HG03342 (cell line): ENCODE data around the gene FAM20C.
"Not testable (repeated sequence)": the region's sequence is repeated elsewhere in the genome, so short reads cannot be mapped to it uniquely, and the experiment has no call there.

Experiments
- ATAC-seq: cut with Tn5 transposase; IDR thresholded peaks from one replicate; pipeline ENCODE4 v1.9.1; 2021; ENCODE audit warnings: mild to moderate bottlenecking, moderate library complexity; ENCODE audit not compliant: unreplicated experiment

The FAM20C gene

DNA sequence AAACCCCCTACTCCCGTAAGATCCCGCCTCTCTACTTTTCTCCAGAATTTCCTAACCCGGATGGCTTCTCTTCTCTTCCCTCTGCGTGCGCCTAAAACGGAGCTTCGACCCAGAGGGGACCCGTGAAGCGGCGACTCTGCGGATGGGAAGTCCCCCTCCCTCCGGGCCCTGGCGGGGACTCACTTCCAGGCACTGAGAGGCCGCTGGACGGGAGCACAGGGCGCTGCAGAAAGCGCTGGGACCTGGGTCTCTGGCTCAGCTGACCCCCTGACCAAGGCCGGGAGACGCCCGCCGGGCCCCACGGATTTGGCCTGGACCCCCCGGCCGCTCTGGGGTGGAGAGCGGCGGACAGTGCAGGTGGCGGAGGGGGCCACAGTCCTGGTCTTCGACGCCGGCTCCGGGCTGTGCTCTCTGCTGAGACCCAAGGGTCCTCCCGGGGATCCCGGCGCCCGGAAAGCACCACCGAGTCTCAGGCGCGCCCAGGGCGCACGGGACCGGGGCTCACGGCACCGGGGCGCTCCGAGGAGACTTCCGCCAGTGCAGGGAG is 96.9 kb downstream of the FAM20C start:
- ATAC-seq, result no peak

DNA sequence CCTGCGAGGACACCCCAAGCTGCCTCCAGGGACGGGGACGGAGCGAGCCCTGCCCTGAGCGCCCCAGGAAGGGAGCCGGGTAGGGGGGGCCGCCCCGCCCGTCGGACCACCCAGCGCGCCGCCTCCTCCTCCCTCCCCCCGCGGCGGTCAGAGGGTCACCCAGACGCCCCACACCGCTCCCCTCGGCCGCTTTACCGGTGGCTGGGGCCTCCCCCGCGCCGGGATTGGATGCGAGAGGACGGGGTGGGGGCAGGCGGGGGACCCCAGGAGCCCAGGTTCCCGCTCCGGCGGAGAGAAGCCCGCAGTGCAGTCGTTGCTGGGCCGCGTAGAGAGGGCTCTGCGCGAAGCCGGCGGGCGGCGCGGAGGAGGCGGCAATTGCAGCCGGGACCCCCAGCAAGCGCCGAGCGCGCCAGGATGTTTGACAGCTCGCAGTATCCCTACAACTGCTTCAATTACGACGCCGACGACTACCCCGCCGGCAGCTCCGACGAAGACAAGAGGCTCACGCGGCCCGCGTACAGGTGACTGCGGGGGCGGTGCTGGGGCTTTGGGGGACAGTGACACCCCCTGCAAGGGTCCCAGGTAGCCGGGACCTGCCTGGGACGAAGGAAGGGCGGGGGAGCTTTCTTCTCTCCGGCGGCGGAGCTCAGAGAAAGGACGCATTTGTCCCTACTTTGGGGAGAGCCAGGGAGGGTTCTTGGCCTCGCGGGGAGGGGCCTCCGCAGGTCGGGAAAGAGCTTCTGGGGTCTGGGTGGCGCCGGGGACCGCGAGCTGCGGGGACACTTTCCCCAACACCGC is 97.6 kb downstream of the FAM20C start, which contains the start of gene FOXL3:
Gene FOXL3, plus strand, starts transcription at position 415 of the 798 bp plus-strand sequence. Its CDS starts 0 bp downstream, at position 415.
- no peak for ATAC-seq

DNA sequence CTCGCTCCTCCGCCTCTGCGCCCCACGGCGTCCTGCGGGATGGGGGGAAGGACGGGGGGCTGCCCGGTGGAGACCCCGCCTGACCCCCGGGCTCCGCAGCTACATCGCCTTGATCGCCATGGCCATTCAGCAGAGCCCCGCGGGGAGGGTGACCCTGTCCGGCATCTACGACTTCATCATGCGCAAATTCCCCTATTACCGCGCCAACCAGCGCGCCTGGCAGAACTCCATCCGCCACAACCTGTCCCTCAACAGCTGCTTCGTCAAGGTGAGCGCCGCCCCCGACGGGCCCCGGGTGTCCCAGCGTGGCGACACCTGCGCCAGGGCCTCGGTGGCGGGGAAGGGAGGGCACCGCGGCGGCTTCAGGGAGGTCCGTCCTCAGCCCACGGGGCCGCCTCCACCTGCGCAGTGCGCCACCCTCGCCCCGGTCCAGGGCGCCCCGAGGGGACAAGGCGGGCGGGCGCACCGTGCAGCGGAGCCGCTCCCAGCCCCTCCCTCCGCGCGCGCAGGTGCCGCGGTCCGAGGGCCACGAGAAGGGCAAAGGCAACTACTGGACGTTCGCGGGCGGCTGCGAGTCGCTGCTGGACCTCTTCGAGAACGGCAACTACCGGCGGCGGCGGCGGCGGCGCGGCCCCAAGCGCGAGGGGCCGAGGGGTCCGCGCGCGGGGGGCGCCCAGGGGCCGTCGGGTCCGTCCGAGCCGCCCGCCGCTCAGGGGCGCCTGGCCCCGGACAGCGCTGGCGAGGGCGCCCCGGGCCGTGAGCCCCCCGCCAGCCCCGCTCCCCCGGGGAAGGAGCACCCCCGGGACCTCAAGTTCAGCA is 98.4 kb downstream of the FAM20C start:
- no peak for ATAC-seq

DNA sequence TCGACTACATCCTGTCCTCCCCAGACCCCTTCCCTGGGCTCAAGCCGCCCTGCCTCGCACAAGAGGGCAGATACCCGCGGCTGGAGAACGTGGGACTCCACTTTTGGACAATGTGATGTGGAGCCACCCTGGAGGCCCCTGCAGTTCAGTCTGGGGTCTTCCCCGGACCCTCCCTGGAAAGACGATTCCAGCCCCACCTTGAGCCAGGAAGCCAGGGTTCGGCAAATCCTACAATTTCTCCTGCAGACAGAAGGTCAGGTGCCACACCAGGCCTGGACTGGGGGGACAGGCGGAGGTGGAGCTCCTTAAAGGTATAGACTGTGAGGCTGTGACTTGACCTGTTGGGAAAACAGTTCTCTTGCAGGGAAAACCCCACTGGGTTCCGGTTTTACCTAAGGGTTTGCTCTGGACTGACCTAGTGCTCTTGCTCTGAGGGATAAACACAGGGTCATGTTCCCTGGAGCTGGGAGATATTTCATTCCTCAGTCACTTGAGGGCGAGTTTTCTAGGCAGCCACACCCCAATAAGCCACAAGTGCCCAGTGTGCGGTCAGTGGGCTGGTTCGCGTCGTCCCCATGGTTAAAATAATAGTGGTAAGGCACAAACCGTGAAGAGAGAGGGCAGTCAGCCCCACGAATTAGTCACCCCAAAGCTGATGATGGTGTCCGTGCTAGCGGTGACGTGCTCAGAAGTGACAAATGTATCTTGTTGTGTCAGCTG is 99.2 kb downstream of the FAM20C start:
- ATAC-seq, result no peak

DNA sequence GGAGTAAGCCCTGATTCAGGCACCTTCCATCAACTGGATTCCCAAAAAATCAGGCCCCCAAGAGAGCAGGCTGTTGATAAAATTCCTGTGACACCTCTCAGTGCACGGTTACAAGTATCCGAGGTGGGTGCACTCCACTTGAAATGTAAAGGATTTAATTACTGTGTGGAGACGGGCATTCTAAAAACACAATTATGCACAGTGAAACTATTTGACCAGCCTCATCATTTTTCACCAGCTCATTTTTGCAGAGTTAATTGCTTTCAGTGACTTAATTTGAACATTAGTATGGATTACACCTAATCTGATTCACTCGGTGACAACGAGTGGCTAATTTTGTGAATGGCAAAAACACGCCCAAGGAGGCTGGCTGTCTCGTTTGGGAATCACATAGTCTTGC is 99.9 kb downstream of the FAM20C start:
- no peak for ATAC-seq

DNA sequence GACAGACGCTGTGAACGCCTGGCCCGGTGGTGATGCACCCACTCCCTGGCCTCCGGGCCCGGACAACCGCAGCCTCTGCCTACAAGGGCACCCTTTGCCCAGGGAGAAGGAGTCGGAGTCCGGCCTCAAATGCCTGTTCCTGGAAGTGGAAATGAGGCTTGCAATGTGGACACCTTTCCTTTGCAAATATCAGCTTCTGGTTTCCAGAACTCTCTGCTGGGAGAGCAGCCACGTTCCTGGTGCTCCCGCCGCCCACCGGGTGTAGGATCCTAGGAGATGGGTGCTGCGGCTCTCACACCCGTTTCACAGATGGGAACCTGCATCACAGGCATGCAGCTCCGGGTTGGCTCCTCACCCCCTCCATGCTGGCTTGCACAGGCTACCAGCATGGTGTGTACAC is 100.5 kb downstream of the FAM20C start:
- no peak for ATAC-seq

DNA sequence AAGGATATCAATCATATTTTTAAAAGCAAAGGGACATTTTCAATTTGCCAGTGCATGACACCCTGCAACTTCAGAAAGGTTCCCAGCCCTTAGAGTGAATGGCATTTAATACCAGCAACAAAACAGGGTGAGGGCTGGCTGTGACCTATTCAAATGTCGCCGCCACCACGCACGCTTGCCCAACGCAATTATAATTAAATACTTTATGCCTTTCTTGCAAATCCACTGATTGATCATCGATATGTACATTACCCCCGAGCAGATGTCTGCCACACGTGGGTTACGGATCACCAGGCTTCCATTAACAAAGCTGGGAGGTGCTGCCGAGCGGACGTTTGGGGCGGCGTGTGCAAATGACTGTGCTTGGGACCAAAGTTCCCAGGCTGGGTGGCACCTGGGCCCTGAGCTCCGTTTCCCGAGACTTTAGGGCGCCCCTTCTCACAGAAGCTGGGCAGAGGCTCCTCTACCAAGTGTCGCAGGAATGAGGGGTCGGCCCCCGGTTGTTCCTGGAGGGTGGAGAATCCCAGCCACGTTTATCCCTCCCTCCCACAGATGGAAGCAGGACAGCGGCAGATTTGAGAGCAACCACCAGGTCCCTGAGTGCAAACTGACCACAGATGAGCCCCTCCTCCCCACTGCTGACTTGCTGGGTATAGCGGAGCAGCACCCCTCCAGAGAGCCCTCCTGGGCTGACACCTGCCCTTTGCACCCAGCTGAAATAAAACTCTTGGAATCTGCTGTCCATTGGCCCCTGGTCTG is 101.5 kb downstream of the FAM20C start:
- ATAC-seq, result no peak

DNA sequence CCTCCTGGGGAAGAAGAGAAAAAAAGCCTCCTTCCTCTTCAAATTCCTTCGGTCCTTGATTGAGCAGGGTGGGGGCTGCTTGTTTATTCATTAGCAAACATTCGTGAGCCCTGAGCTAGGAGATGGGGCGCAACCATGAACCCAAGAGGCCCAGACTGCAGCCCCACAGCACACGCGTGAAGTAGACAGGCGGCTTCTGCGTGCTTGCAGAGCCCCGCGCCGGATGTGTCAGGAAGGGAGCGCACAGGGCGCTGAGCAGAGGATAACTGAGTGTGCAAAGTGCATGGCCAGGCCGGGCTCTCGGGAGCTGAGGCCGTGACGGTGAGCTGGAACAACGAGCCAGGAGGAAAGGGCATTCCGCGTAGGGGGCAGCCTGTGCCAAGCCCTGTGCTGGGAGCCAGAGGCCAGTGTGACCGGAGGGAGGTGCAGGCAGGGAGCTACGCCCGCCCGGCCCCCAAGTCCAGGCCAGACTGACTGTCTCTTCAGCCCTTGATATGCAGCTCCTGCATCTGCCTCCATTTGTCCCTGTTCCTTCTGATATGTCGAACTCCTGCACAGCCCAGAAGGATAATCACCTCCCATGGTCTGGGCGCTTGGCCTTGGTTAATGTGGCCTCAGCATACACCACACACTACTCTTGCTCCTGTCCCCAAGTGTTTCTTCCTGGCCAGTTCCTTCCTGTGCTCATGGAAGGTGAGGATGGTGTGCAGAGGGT is 102.2 kb downstream of the FAM20C start:
- no peak for ATAC-seq

DNA sequence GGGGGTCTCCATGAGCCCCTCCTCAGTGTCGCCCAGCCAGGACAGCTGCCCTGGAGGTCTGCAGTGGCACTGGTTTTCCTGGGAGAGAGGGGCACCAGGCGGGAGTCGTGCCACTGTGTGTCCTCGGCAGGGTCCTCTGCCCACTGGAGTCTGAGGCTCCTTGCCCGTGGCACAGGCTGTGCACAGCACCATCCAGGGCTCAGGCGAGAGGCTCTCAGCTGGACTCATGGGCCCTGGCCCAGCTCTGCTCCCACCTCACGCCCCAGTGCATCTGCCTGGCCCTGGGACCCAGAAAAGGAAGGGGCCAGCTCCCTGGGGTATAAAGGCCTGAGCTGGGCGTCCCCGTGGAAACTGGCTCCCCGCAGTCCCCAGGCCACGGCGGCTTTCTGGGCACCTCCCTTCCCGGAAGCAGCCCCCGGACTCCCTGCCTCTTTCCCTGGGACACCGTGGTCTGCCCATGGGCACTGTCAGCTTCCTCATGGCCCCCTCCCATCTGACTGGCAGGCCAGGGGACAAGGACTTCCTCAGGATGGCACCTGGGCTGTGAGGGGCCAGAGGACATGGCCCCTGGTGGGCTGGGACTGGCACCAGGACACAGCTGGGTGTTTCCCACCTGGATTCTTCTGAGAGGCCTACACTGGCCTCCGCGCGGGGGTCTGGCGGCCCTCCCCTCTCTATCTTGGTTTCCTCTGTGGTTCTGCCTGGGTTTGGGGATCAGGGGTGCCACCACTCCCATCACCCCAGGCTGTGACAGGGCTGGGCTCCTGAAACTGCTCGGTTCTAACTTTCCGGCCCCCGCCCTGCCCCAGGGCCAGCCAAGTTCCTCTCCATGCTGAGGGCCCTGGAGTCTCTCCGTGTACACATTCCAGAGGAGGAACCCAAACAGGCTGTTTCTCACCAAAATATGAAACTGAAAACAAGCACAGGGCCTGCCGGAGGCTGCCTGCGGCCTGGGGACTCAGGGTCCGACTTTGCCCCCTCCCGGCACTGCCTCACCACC is 103.1 kb downstream of the FAM20C start:
- ATAC-seq, result no peak

DNA sequence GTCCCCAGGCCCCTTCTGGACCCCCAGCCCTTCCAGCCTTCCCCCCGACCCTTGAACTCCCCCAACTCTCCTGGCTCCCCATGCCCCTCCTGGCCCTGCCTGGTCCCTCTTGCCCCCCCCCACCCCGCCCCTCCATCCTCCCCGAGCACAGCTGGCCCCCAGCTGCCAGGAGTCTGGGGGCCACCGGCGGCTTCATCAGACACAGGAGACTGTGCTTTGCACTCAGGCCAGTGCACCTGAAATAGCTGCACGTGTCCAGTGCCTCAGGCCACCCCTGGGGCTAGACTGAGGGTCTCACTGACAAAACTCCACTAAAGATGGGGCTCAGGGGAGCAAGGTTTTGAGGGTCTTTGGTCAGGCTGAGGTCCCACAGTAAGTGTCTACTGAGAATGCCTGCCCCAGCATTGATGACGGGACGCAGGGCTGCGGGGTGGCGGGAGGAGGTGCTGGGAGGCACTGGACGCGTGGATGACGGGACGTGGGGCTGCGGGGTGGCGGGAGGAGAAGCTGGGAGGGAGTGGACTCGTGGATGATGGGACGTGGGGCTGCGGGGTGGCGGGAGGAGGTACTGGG is 104.1 kb downstream of the FAM20C start:
- no peak for ATAC-seq

DNA sequence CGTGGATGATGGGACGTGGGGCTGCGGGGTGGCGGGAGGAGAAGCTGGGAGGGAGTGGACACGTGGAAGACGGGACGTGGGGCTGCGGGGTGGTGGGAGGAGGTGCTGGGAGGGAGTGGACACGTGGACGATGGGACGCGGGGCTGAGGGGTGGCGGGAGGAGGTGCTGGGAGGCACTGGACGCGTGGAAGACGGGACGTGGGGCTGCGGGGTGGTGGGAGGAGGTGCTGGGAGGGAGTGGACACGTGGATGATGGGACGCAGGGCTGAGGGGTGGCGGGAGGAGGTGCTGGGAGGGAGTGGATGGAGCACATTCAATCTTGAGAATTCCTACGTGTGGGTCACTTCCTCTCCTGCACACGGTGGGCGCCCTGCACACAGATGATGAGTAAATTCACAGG is 104.8 kb downstream of the FAM20C start:
- not testable (repeated sequence) for ATAC-seq

DNA sequence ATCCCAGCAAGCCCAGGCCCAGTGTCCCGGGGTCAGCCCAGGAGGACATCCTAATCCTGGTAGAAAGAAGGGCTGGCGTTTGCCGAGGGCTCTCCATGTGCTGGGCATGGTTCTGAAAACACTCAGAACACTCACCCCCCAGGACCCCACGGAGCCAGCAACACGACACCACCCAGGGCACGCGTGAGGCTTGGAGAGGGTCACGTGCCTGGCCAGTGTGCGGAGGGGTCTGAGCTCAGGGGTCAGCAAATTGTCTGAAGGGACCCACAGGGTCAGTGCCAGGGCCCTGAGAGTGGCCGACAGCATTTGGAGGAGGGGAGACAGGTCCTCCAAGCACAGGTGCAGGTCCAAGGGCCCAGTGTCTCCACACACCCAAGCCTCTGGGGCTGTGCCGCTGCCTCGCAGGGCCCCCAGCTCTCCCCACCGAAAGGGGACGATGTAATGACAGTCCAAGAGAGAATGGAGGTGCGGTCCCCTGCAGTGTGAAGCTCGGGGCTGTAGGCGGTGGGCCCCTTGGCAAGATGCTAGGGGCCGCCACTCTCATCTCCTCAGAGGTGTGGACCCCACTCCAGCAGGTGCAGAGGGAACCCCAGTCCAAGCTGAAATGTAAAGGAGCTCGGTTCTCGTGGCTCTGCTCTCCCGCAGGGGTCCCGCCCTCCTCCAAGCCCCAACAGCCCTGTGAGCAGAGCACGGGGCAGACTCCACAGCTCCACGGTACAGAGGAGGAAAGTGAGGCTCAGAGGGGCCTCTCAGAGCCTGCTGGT is 105.4 kb downstream of the FAM20C start:
- ATAC-seq, result no peak

DNA sequence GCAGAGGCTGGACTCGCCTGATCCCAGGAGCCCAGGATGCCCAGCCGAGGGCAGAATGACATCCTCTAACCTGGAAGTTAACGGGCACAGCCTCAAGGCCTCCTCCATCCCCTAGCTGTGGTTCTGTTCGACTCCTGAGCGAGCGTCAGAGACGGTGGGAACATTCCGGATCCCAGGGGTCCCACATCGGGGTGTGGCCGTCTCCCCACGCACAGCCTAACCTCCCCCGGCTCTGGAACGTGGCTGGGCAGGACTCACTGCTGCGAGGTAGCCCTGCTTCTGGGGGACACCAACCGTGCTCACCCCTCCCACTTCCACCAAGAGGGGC is 106.0 kb downstream of the FAM20C start:
- no peak for ATAC-seq

DNA sequence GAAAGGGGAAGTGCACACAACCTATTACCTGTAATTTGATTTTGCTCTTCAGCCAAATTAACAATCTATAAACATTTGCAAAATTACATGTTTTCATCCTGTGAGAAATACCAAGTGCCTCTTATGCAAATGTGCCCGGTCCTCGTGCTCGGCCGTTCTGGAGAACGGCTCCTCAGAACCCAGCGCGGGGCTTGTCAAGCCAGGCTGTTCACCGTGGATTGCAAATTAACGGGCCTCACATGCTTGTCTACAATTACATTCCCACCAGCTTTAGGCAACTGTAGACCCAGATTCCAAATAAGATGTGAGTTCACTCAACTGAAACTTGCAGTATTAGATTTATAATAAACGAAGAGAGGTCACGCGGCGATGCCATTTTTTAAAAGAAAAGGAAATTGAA is 106.4 kb downstream of the FAM20C start:
- no peak for ATAC-seq

DNA sequence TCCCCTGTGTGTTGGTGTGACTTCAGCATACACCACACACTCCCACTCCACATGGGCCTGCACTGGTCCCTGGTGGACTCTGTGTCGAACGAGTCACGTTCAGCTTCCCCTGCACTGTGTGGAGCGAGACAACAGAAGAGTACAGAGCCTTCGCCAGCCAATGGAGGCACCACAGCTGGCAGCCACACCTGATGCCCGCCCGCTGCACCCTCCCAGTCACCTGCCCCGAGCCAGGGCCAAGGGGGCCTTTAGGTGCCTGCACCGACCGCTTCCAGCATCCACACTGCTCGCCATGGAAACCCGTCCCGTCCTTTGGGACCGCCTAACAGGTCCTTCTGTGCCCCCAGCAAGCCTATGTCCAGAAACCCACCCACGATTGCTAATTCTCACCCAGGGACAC is 106.8 kb downstream of the FAM20C start:
- ATAC-seq, result no peak

DNA sequence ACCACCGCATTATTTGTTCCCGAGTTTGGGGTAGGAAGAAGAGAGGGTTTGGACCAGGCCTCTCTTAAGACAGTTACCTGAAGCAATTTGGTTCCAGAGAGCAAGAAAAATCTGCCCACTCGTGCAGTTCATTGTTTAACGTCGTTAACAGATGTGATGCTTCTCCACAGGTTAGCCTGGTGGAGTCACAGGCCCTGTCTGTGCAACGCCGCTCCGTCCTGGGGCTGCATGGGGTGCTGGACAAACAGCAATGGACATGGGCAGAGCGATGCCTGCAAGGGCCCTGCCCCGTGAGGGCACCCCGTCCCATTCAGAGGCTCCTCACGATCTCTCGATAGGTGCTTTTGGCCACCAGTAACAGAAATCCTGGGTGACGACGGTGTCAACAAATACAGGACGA is 107.3 kb downstream of the FAM20C start:
- ATAC-seq, result no peak

DNA sequence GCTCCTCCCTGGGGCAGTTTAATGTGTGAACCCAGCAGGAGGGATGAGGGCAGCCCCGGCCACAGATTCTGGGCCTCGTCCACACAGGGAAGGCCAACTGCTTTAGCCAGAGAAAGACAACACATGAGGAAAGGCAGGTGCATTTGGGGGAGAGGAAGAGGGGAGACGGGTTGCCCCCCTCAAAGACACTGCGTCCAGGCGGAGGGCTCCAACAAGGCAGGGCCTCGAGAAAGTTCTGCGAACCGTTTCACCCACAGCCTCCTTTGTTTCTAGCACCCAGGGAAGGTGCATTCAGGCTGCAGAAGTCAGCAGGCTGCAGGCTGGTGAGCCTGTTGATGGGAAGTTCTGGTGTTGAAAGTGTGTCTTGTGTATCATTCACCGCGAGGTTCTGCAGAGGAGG is 107.7 kb downstream of the FAM20C start:
- no peak for ATAC-seq
